NCI-H1092 treated with DMSO at 0.1 percent for 48 hours (cell line): ENCODE data around the gene TOMM5.
A peak's percentile ranks its signal among the peaks of the same experiment; 100 is the strongest.

ENCODE experiments used
- DNase-seq: peaks from one replicate; lab custom pipeline; 2025; lab: John Stamatoyannopoulos, UW

TOMM5 gene

GRCh38 chr9:37592108-37592951 lies at the start of gene TOMM5:
TOMM5 (minus strand) TSS chr9:37592597; CDS start chr9:37592532, 65 bp downstream.
- DNase-seq: peak; percentile 93

GRCh38 chr9:37641331-37641730 lies 48.9 kb upstream of the TOMM5 start:
- no peak for DNase-seq

GRCh38 chr9:37640246-37640645 lies 47.8 kb upstream of the TOMM5 start:
- DNase-seq: no peak

- no peak for DNase-seq
Measured at GRCh38 chr9:37639841-37640240, 47.4 kb upstream of the TOMM5 start.

- DNase-seq: no peak
Measured at GRCh38 chr9:37639109-37639762, 46.8 kb upstream of the TOMM5 start.

GRCh38 chr9:37636511-37637448 lies 44.4 kb upstream of the TOMM5 start:
- DNase-seq: no peak

- DNase-seq: no peak
Measured at GRCh38 chr9:37635808-37636207, 43.4 kb upstream of the TOMM5 start.

- no peak for DNase-seq
Measured at GRCh38 chr9:37632479-37632878, 40.1 kb upstream of the TOMM5 start.

GRCh38 chr9:37626708-37627292 lies 34.4 kb upstream of the TOMM5 start:
- DNase-seq: no peak

- no peak for DNase-seq
Measured at GRCh38 chr9:37625758-37626147, 33.4 kb upstream of the TOMM5 start.

- DNase-seq: no peak
Measured at GRCh38 chr9:37625036-37625757, 32.8 kb upstream of the TOMM5 start.

GRCh38 chr9:37624073-37624472 lies 31.7 kb upstream of the TOMM5 start:
- DNase-seq: no peak

GRCh38 chr9:37623267-37623666 lies 30.9 kb upstream of the TOMM5 start:
- DNase-seq: no peak

- no peak for DNase-seq
Measured at GRCh38 chr9:37622462-37622861, 30.1 kb upstream of the TOMM5 start.

- DNase-seq: no peak
Measured at GRCh38 chr9:37621273-37622121, 29.1 kb upstream of the TOMM5 start.

GRCh38 chr9:37620396-37620795 lies 28.0 kb upstream of the TOMM5 start:
- peak; percentile 10 for DNase-seq

GRCh38 chr9:37619806-37620205 lies 27.4 kb upstream of the TOMM5 start:
- DNase-seq: no peak

GRCh38 chr9:37618817-37619216 lies 26.4 kb upstream of the TOMM5 start:
- DNase-seq: no peak

GRCh38 chr9:37617832-37618231 lies 25.4 kb upstream of the TOMM5 start:
- DNase-seq: no peak

- no peak for DNase-seq
Measured at GRCh38 chr9:37617161-37617560, 24.8 kb upstream of the TOMM5 start.
